SK-N-MC (cell line): ENCODE results near the gene THAP9.

Experiments
- DNase-seq: peaks from one replicate; pipeline ENCODE4 v3.0.0-alpha.2; 2011; ENCODE audit warnings: low read depth, low spot score
- H3K27ac ChIP-seq: fragments of 200-600 bp; sonication (generic); 2 replicates; pipeline ENCODE4 v1.5.1; 2016; ENCODE audit warnings: mixed run types
- H3K36me3 ChIP-seq: fragments of 200-600 bp; sonication (generic); 2 replicates; pipeline ENCODE4 v1.6.1; 2017; ENCODE audit warnings: antibody characterized with exemption, low read length, mixed read lengths; ENCODE audit not compliant: insufficient read depth
- H3K4me3 ChIP-seq: fragments of 200-600 bp; sonication (generic); 2 replicates; pipeline ENCODE4 v1.5.1; 2016
- H3K9ac ChIP-seq: fragments of 200-600 bp; sonication (generic); 2 replicates; pipeline ENCODE4 v1.8.0; 2017; ENCODE audit warnings: mixed run types, mixed read lengths; ENCODE audit not compliant: insufficient read length
- H3K9me3 ChIP-seq: fragments of 200-600 bp; sonication (generic); 2 replicates; pipeline ENCODE4 v1.6.1; 2017; ENCODE audit warnings: low read depth, mild to moderate bottlenecking, antibody characterized with exemption, low read length, moderate library complexity, mixed read lengths
- EZH2 ChIP-seq: fragments of 200-600 bp; sonication (generic); IDR thresholded peaks from one replicate; pipeline ENCODE4 v1.6.1; 2017; ENCODE audit warnings: antibody characterized with exemption
- FOXP2 ChIP-seq: optimal IDR thresholded peaks from 2 replicates; pipeline ENCODE3; 2011; ENCODE audit warnings: mild to moderate bottlenecking, moderate library complexity; ENCODE audit not compliant: insufficient read depth; ENCODE audit errors: extremely low read length, control extremely low read depth
- POLR2AphosphoS5 ChIP-seq: IDR thresholded peaks from 2 replicates; pipeline ENCODE4 v1.6.1; 2012; ENCODE audit warnings: mild to moderate bottlenecking, low read depth, low read length, borderline replicate concordance

THAP9 gene

DNA sequence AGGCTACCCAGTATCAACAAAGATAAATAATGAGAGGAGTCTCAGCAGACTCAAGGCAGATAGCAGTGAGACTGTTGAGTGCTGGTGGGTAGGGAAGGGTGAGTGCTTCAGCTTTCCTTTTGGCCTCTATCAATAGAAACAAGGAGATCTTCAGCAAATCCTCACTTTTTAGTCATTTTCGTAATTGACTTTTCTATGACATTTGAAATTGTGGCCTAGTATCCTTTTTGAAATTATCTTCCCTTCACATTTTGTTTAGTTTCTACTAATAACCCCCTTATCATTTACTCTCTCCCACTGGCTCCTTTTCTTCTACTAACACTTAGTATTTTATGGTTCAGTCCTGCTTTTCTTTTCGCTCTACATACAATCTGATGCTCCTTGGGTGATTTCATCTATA lies 65.2 kb downstream of the THAP9 start:
- no peak for DNase-seq
- no peak for TF ChIP-seq EZH2
- TF ChIP-seq POLR2AphosphoS5: no peak
- no peak for TF ChIP-seq FOXP2

GRCh38 chr4:82968972-82969371 lies 68.4 kb downstream of the THAP9 start:
- Histone ChIP-seq H3K9ac (no peak overlapping the region), H3K36me3 (peaks cover 24% of the 10 kb centered on the region), H3K9me3 (no peaks in the 10 kb centered on the region), H3K4me3 (no peak overlapping the region), H3K27ac (no peak overlapping the region)
- TF ChIP-seq EZH2: no peak
- no peak for TF ChIP-seq POLR2AphosphoS5
- TF ChIP-seq FOXP2: no peak
- DNase-seq: no peak

More for the DNA sequence above, 65.2 kb downstream of the THAP9 start:
- H3K9ac ChIP-seq: no peak overlapping the region
- no peak overlapping the region for H3K4me3 ChIP-seq
- H3K9me3 ChIP-seq: no peaks in the 10 kb centered on the region
- H3K36me3 ChIP-seq: peaks cover 36% of the 10 kb centered on the region
- no peak overlapping the region for H3K27ac ChIP-seq

DNA sequence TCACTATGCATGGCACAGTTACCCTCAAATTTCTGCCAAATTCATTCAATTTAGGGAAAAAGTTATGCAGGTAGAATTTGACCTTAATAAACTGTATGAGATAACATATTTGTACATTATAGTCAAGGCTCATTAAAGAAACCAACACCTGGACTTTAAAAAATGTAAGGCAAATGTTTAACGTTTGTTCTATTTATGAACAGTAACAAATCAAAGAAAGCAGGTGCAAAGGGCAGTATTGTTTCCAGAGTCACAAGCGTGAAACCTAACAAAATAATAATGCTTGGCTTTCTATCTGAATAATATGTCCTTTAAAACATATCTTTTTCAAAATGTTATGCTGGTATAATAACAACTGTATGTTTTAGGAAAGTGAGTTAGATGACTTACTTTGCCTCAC lies 68.9 kb downstream of the THAP9 start:
- H3K36me3 ChIP-seq: peaks cover 19% of the 10 kb centered on the region
- TF ChIP-seq POLR2AphosphoS5 (no peak), FOXP2 (no peak)
- DNase-seq: no peak
- no peak overlapping the region for H3K9ac ChIP-seq
- H3K9me3 ChIP-seq: no peaks in the 10 kb centered on the region
- H3K27ac ChIP-seq: no peak overlapping the region
- H3K4me3 ChIP-seq: no peak overlapping the region
